GM12875 (cell line): ENCODE results near the gene RHCG.

Experiments
- H3K4me3 ChIP-seq: one replicate; pipeline ENCODE4 v1.5.1; 2011; ENCODE audit warnings: low read depth, low read length, control low read depth
- CTCF ChIP-seq: IDR thresholded peaks from 2 replicates; pipeline ENCODE4 v1.5.1; 2011; ENCODE audit warnings: low read depth, mild to moderate bottlenecking, control low read depth, inconsistent platforms, low read length, moderate library complexity, borderline replicate concordance; ENCODE audit not compliant: insufficient read depth

RHCG gene

GRCh38 chr15:89452330-89452836 is 44.0 kb downstream of the RHCG start:
- H3K4me3 ChIP-seq = no peak overlapping the region
- no peak for TF ChIP-seq CTCF

- H3K4me3 ChIP-seq = no peak overlapping the region
- TF ChIP-seq CTCF = no peak
These were observed 44.5 kb downstream of the RHCG start for GRCh38 chr15:89451846-89452245.

GRCh38 chr15:89450076-89451006 is 46.0 kb downstream of the RHCG start:
- no peak overlapping the region for H3K4me3 ChIP-seq
- no peak for TF ChIP-seq CTCF

- H3K4me3 ChIP-seq = no peak overlapping the region
- no peak for TF ChIP-seq CTCF
These were observed 47.6 kb downstream of the RHCG start for GRCh38 chr15:89448825-89449224.

- H3K4me3 ChIP-seq = no peak overlapping the region
- no peak for TF ChIP-seq CTCF
These were observed 48.7 kb downstream of the RHCG start for GRCh38 chr15:89447676-89448075.

- no peak overlapping the region for H3K4me3 ChIP-seq
- no peak for TF ChIP-seq CTCF
These were observed 50.0 kb downstream of the RHCG start for GRCh38 chr15:89446255-89446891.
